ENCODE data around the gene RFX4.

GRCh38 chr12:106651552-106651951, 68.7 kb downstream of the RFX4 start:
- no peak for TF ChIP-seq GATA2 (IDR thresholded peaks at IDR 0.05; ENCODE audit: low read depth, low read length)
- no peak for TF ChIP-seq GATA3 (IDR thresholded peaks at IDR 0.05; ENCODE audit: low read depth, low read length)
